Parathyroid adenoma (tissue), 2 donors: ENCODE measurements around the gene IL21.

Experiments
- H2AFZ ChIP-seq: fragments of 300-600 bp; sonication (generic); one replicate; pipeline ENCODE4 v1.7.0; 2017; ENCODE audit warnings: antibody characterized with exemption, mild to moderate bottlenecking
- H3K27ac ChIP-seq: fragments of 300-600 bp; sonication (generic); one replicate; pipeline ENCODE4 v1.7.0; 2017
- H3K27me3 ChIP-seq: fragments of 300-600 bp; sonication (generic); one replicate; pipeline ENCODE4 v1.7.0; 2017; ENCODE audit warnings: low read length; ENCODE audit not compliant: control insufficient read depth, insufficient read depth
- H3K36me3 ChIP-seq: fragments of 300-600 bp; sonication (generic); one replicate; pipeline ENCODE4 v1.7.0; 2017; ENCODE audit warnings: low read length; ENCODE audit not compliant: control insufficient read depth, insufficient read depth
- H3K4me1 ChIP-seq: fragments of 300-600 bp; sonication (generic); one replicate; pipeline ENCODE4 v1.7.0; 2017; ENCODE audit warnings: control low read depth
- H3K4me2 ChIP-seq: fragments of 300-600 bp; sonication (generic); one replicate; pipeline ENCODE4 v1.7.0; 2017; ENCODE audit warnings: low read length
- H3K4me3 ChIP-seq: fragments of 300-600 bp; sonication (generic); one replicate; pipeline ENCODE4 v1.7.0; 2017; ENCODE audit warnings: low read depth, low read length
- H3K79me2 ChIP-seq: fragments of 300-600 bp; sonication (generic); one replicate; pipeline ENCODE4 v1.7.0; 2017; ENCODE audit warnings: control low read depth
- H3K9ac ChIP-seq: fragments of 300-600 bp; sonication (generic); one replicate; pipeline ENCODE4 v1.7.0; 2017; ENCODE audit warnings: mild to moderate bottlenecking
- H3K9me3 ChIP-seq: fragments of 300-600 bp; sonication (generic); one replicate; pipeline ENCODE4 v1.7.0; 2017; ENCODE audit warnings: low read length; ENCODE audit not compliant: control insufficient read depth
- CTCF ChIP-seq: fragments of 300-600 bp; sonication (generic); IDR thresholded peaks from one replicate; pipeline ENCODE4 v1.7.0; 2017; ENCODE audit warnings: antibody characterized with exemption, mild to moderate bottlenecking
- donor health status: primary hyperparathyroidism.

The IL21 gene

GRCh38 chr4:122652379-122652778, 31.5 kb upstream of the IL21 start:
- H2AFZ ChIP-seq = no peak overlapping the region
- TF ChIP-seq CTCF = peak; percentile 5
- H3K4me1 ChIP-seq = no peaks in the 10 kb centered on the region
- no peak overlapping the region for H3K9ac ChIP-seq
- H3K36me3 ChIP-seq = no peaks in the 10 kb centered on the region
- no peak overlapping the region for H3K27ac ChIP-seq
- no peaks in the 10 kb centered on the region for H3K79me2 ChIP-seq
- H3K9me3 ChIP-seq = no peaks in the 10 kb centered on the region
- no peak overlapping the region for H3K4me3 ChIP-seq
- H3K27me3 ChIP-seq = no peaks in the 10 kb centered on the region
- no peak overlapping the region for H3K4me2 ChIP-seq

GRCh38 chr4:122650148-122650547, 29.3 kb upstream of the IL21 start:
- H3K4me3 ChIP-seq = no peak overlapping the region
- no peaks in the 10 kb centered on the region for H3K36me3 ChIP-seq
- no peak overlapping the region for H3K9ac ChIP-seq
- no peak for TF ChIP-seq CTCF
- no peaks in the 10 kb centered on the region for H3K9me3 ChIP-seq
- no peak overlapping the region for H2AFZ ChIP-seq
- no peaks in the 10 kb centered on the region for H3K27me3 ChIP-seq
- no peak overlapping the region for H3K4me2 ChIP-seq
- H3K4me1 ChIP-seq = no peaks in the 10 kb centered on the region
- no peak overlapping the region for H3K27ac ChIP-seq
- no peaks in the 10 kb centered on the region for H3K79me2 ChIP-seq

- Histone ChIP-seq H3K27ac (no peak overlapping the region), H3K36me3 (no peaks in the 10 kb centered on the region), H3K27me3 (no peaks in the 10 kb centered on the region), H3K79me2 (no peaks in the 10 kb centered on the region), H3K9me3 (no peaks in the 10 kb centered on the region), H3K9ac (no peak overlapping the region), H3K4me3 (no peak overlapping the region), H3K4me1 (no peaks in the 10 kb centered on the region), H3K4me2 (no peak overlapping the region), H2AFZ (no peak overlapping the region)
- no peak for TF ChIP-seq CTCF
Observed at GRCh38 chr4:122647656-122648055, 26.8 kb upstream of the IL21 start.

- no peaks in the 10 kb centered on the region for H3K9me3 ChIP-seq
- no peaks in the 10 kb centered on the region for H3K4me1 ChIP-seq
- H2AFZ ChIP-seq = no peak overlapping the region
- H3K4me2 ChIP-seq = no peak overlapping the region
- no peaks in the 10 kb centered on the region for H3K36me3 ChIP-seq
- no peaks in the 10 kb centered on the region for H3K27me3 ChIP-seq
- no peak overlapping the region for H3K4me3 ChIP-seq
- H3K79me2 ChIP-seq = no peaks in the 10 kb centered on the region
- no peak for TF ChIP-seq CTCF
- H3K9ac ChIP-seq = no peak overlapping the region
- H3K27ac ChIP-seq = no peak overlapping the region
Observed at GRCh38 chr4:122643257-122643656, 22.4 kb upstream of the IL21 start.

GRCh38 chr4:122639181-122639580, 18.3 kb upstream of the IL21 start:
- Histone ChIP-seq H3K4me2 (no peak overlapping the region), H3K9ac (no peak overlapping the region), H3K9me3 (no peaks in the 10 kb centered on the region), H3K27me3 (no peaks in the 10 kb centered on the region), H3K79me2 (no peaks in the 10 kb centered on the region), H2AFZ (no peak overlapping the region), H3K4me1 (no peaks in the 10 kb centered on the region), H3K36me3 (no peaks in the 10 kb centered on the region), H3K4me3 (no peak overlapping the region), H3K27ac (no peak overlapping the region)
- TF ChIP-seq CTCF = no peak
